ENCODE results near the gene WWOX. TPM values are rescaled to one million over a fixed set of nuclear protein-coding genes. Genes with fewer than 3 reads are reported as not detected.

Gene WWOX
- total RNA-seq, 4 donors from 2014 or later = 76.8 to 102 (median 83.6) TPM

- no peak for DNase-seq (ENCODE audit: low spot score in 2 of 2)
- TF ChIP-seq POLR2A (IDR thresholded peaks at IDR 0.05) = no peak
- no peak for TF ChIP-seq EP300 (IDR thresholded peaks at IDR 0.05)
- no peak for TF ChIP-seq CTCF (IDR thresholded peaks at IDR 0.05)
- Histone ChIP-seq H3K36me3 (peaks cover 0 to 4% (median 0%) of the 10 kb centered on the region in 3 donors), H3K4me3 (no peak overlapping the region), H3K4me1 (peaks cover 0 to 4% (median 0%) of the 10 kb centered on the region in 4 donors), H3K9me3 (no peaks in the 10 kb centered on the region), H3K27me3 (no peaks in the 10 kb centered on the region), H3K27ac (no peak overlapping the region)
- 75% methylated on average over 4 of the region's 4 CpGs for WGBS, 2 donors
These were observed 175.3 kb downstream of the WWOX start for GRCh38 chr16:78274771-78275170.

- H3K4me1 ChIP-seq = peaks cover 0 to 4% (median 0%) of the 10 kb centered on the region in 4 donors
- H3K36me3 ChIP-seq = no peaks in the 10 kb centered on the region
- WGBS, 2 donors = 92 to 94% methylated on average over 5 of the region's 5 CpGs
- no peak for DNase-seq (ENCODE audit: low spot score in 2 of 2)
- H3K27ac ChIP-seq = no peak overlapping the region
- TF ChIP-seq EP300 (IDR thresholded peaks at IDR 0.05) (no peak), CTCF (IDR thresholded peaks at IDR 0.05) (no peak), POLR2A (IDR thresholded peaks at IDR 0.05) (no peak)
- H3K4me3 ChIP-seq = no peak overlapping the region
- no peaks in the 10 kb centered on the region for H3K9me3 ChIP-seq
- no peaks in the 10 kb centered on the region for H3K27me3 ChIP-seq
These were observed 176.0 kb downstream of the WWOX start for GRCh38 chr16:78275420-78275819.

GRCh38 chr16:78277321-78278055 lies 178.0 kb downstream of the WWOX start:
- Histone ChIP-seq H3K4me3 (no peak overlapping the region), H3K36me3 (no peaks in the 10 kb centered on the region), H3K27me3 (no peaks in the 10 kb centered on the region), H3K4me1 (peaks cover 0 to 4% (median 0%) of the 10 kb centered on the region in 4 donors), H3K9me3 (no peaks in the 10 kb centered on the region), H3K27ac (no peak overlapping the region)
- 43 to 51% methylated on average over 12 of the region's 12 CpGs for WGBS, 2 donors
- DNase-seq (ENCODE audit: low spot score in 2 of 2) = no peak
- TF ChIP-seq EP300 (IDR thresholded peaks at IDR 0.05) = no peak
- no peak for TF ChIP-seq POLR2A (IDR thresholded peaks at IDR 0.05)
- no peak for TF ChIP-seq CTCF (IDR thresholded peaks at IDR 0.05)

- TF ChIP-seq POLR2A (IDR thresholded peaks at IDR 0.05) (no peak), CTCF (IDR thresholded peaks at IDR 0.05) (no peak)
- Histone ChIP-seq H3K4me3 (no peak overlapping the region), H3K27me3 (no peaks in the 10 kb centered on the region), H3K9me3 (no peaks in the 10 kb centered on the region), H3K27ac (no peak overlapping the region), H3K36me3 (no peaks in the 10 kb centered on the region), H3K4me1 (peaks cover 0 to 4% (median 0%) of the 10 kb centered on the region in 4 donors)
- DNase-seq (ENCODE audit: low spot score in 2 of 2) = no peak
- WGBS, 2 donors = 88 to 95% methylated on average over 3 of the region's 3 CpGs
These were observed 178.6 kb downstream of the WWOX start for GRCh38 chr16:78278056-78278450.

- Histone ChIP-seq H3K4me3 (no peak overlapping the region), H3K36me3 (no peaks in the 10 kb centered on the region), H3K4me1 (peaks cover 0 to 4% (median 0%) of the 10 kb centered on the region in 4 donors), H3K9me3 (no peaks in the 10 kb centered on the region), H3K27ac (peak overlapping the region in 1 of 4 donors; percentile 23), H3K27me3 (no peaks in the 10 kb centered on the region)
- TF ChIP-seq CTCF (IDR thresholded peaks at IDR 0.05) = no peak
- TF ChIP-seq POLR2A (IDR thresholded peaks at IDR 0.05) = no peak
- TF ChIP-seq EP300 (IDR thresholded peaks at IDR 0.05) = no peak
- 60 to 69% methylated on average over 6 of the region's 6 CpGs for WGBS, 2 donors
- no peak for DNase-seq (ENCODE audit: low spot score in 2 of 2)
These were observed 181.7 kb downstream of the WWOX start for GRCh38 chr16:78281115-78281514.
